NAMALWA (cell line): ENCODE measurements around the gene SLIT3.

Experiments
- DNase-seq: peaks from one replicate; pipeline ENCODE4 v3.0.0-alpha.2; 2015; ENCODE audit warnings: low spot score

The SLIT3 gene

GRCh38 chr5:168992016-168992415, 308.9 kb downstream of the SLIT3 start:
- DNase-seq, result no peak

GRCh38 chr5:168991311-168991710, 309.6 kb downstream of the SLIT3 start:
- no peak for DNase-seq

- no peak for DNase-seq
These were observed 310.3 kb downstream of the SLIT3 start for GRCh38 chr5:168990679-168991078.

- DNase-seq, result no peak
These were observed 311.0 kb downstream of the SLIT3 start for GRCh38 chr5:168989731-168990505.

GRCh38 chr5:168988699-168989098, 312.2 kb downstream of the SLIT3 start:
- DNase-seq, result no peak

GRCh38 chr5:168987543-168988300, 313.2 kb downstream of the SLIT3 start:
- peak; percentile 66 for DNase-seq

GRCh38 chr5:168985454-168985853, 315.5 kb downstream of the SLIT3 start:
- no peak for DNase-seq

GRCh38 chr5:168984135-168984675, 316.7 kb downstream of the SLIT3 start:
- no peak for DNase-seq

GRCh38 chr5:168979135-168979534, 321.8 kb downstream of the SLIT3 start:
- DNase-seq, result no peak

- no peak for DNase-seq
These were observed 322.4 kb downstream of the SLIT3 start for GRCh38 chr5:168978500-168978899.

GRCh38 chr5:168978015-168978414, 322.9 kb downstream of the SLIT3 start:
- DNase-seq, result no peak

GRCh38 chr5:168976311-168976970, 324.5 kb downstream of the SLIT3 start:
- no peak for DNase-seq

GRCh38 chr5:168975331-168975730, 325.6 kb downstream of the SLIT3 start:
- no peak for DNase-seq

- no peak for DNase-seq
These were observed 326.9 kb downstream of the SLIT3 start for GRCh38 chr5:168974082-168974481.

- no peak for DNase-seq
These were observed 328.2 kb downstream of the SLIT3 start for GRCh38 chr5:168972731-168973130.

- DNase-seq, result no peak
These were observed 329.8 kb downstream of the SLIT3 start for GRCh38 chr5:168971100-168971499.

- no peak for DNase-seq
These were observed 331.5 kb downstream of the SLIT3 start for GRCh38 chr5:168969326-168969886.

GRCh38 chr5:168967882-168968620, 332.9 kb downstream of the SLIT3 start:
- DNase-seq, result no peak

- no peak for DNase-seq
These were observed 335.3 kb downstream of the SLIT3 start for GRCh38 chr5:168965638-168966037.

GRCh38 chr5:168964182-168964581, 336.8 kb downstream of the SLIT3 start:
- no peak for DNase-seq

- DNase-seq, result no peak
These were observed 338.6 kb downstream of the SLIT3 start for GRCh38 chr5:168962306-168962705.

- DNase-seq, result no peak
These were observed 339.3 kb downstream of the SLIT3 start for GRCh38 chr5:168961681-168962080.
